Body of pancreas (tissue), 4 donors: ENCODE data around the gene PLPP2.

Experiments
- POLR2A ChIP-seq, 3 donors: fragments of 450-650 bp; IDR thresholded peaks; one replicate each; pipeline ENCODE4 v1.6.1; 2016; ENCODE audit warnings: antibody characterized with exemption in 3 of 3, mild to moderate bottlenecking in 2 of 3
- TF ChIP-seq, protein P1 (sequence below), 7 experiments: fragments of 450-650 bp in 4 of 7; fragments of 200-600 bp in 3 of 7; sonication (generic) in 3 of 7; IDR thresholded peaks; one replicate each; pipeline ENCODE4 v1.5.1; 2016 to 2019; ENCODE audit warnings: antibody characterized with exemption in 7 of 7

GRCh38 chr19:326871-327270 is 35.7 kb upstream of the PLPP2 start:
- TF ChIP-seq, protein P1, sequence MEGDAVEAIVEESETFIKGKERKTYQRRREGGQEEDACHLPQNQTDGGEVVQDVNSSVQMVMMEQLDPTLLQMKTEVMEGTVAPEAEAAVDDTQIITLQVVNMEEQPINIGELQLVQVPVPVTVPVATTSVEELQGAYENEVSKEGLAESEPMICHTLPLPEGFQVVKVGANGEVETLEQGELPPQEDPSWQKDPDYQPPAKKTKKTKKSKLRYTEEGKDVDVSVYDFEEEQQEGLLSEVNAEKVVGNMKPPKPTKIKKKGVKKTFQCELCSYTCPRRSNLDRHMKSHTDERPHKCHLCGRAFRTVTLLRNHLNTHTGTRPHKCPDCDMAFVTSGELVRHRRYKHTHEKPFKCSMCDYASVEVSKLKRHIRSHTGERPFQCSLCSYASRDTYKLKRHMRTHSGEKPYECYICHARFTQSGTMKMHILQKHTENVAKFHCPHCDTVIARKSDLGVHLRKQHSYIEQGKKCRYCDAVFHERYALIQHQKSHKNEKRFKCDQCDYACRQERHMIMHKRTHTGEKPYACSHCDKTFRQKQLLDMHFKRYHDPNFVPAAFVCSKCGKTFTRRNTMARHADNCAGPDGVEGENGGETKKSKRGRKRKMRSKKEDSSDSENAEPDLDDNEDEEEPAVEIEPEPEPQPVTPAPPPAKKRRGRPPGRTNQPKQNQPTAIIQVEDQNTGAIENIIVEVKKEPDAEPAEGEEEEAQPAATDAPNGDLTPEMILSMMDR (IDR thresholded peaks at IDR 0.05) = no peak
- TF ChIP-seq POLR2A (IDR thresholded peaks at IDR 0.05) = no peak
